Esophagus squamous epithelium (tissue), 4 donors: ENCODE results near the gene HSD17B12.

Experiments used
- POLR2A ChIP-seq, 4 donors: fragments of 450-650 bp; IDR thresholded peaks; one replicate each; pipeline ENCODE4 v1.6.1; 2017; ENCODE audit warnings: antibody characterized with exemption in 4 of 4, mild to moderate bottlenecking in 4 of 4, moderate library complexity in 3 of 4
- TF ChIP-seq, protein P1 (sequence below), 6 experiments: fragments of 450-650 bp in 4 of 6; fragments of 200-600 bp in 2 of 6; sonication (generic) in 2 of 6; IDR thresholded peaks; one replicate each; pipeline ENCODE4 v1.5.1; 2016 to 2019; ENCODE audit warnings: antibody characterized with exemption in 6 of 6, mild to moderate bottlenecking in 4 of 6, moderate library complexity in 4 of 6

DNA sequence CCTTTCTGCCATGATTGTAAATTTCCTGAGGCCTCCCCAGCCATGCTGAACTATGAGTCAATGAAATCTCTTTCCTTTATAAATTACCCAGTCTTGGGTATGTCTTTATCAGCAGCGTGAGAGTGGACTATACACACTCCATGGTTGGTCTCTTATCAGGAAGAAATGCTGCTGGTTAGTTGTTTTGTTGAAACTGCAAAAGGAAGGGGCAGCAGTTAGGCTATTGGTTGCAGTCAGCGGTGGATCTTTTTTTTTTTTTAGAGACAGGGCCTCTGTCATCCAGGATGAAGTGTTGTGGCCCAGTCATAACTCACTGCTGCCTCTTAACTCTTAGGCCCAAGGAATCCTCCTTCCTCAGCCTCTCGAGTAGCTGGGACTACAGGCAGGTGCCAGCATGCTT, 51.7 kb downstream of the HSD17B12 start:
- TF ChIP-seq, protein P1, sequence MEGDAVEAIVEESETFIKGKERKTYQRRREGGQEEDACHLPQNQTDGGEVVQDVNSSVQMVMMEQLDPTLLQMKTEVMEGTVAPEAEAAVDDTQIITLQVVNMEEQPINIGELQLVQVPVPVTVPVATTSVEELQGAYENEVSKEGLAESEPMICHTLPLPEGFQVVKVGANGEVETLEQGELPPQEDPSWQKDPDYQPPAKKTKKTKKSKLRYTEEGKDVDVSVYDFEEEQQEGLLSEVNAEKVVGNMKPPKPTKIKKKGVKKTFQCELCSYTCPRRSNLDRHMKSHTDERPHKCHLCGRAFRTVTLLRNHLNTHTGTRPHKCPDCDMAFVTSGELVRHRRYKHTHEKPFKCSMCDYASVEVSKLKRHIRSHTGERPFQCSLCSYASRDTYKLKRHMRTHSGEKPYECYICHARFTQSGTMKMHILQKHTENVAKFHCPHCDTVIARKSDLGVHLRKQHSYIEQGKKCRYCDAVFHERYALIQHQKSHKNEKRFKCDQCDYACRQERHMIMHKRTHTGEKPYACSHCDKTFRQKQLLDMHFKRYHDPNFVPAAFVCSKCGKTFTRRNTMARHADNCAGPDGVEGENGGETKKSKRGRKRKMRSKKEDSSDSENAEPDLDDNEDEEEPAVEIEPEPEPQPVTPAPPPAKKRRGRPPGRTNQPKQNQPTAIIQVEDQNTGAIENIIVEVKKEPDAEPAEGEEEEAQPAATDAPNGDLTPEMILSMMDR (IDR thresholded peaks at IDR 0.05), result no peak
- TF ChIP-seq POLR2A (IDR thresholded peaks at IDR 0.05), result no peak
